Measurements from ENCODE around the gene SULF2.

The SULF2 gene

DNA sequence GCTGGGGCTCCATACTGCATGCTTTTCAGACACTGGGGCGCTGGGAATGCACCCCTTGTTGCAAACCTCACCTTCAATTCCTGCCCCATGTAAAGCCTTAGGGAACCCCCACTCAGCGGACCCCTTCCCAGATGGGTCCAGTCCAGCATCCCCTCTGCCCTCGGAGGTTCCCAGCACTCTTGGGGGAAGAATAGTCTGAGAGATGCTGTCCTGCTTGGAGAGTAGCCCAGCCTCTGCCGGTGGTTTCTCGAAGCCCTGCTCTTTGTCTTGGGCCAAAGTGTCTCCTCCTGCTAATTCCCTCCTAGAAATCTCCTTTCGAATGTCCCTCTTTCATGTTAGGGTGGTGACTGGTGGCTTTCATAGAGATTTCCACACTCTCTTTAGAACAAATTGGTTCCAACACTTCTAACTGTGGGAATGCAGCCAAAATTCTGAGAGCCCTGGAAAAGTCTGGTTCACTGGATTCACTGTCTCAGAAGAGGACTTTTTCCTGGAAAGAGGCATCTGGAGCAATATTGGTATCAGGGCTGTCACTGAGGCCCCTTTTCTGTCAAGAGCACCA is 24.9 kb upstream of the SULF2 start:
- no peak for TF ChIP-seq GATA2 (IDR thresholded peaks at IDR 0.05; ENCODE audit: low read depth, low read length)
- TF ChIP-seq GATA3 (IDR thresholded peaks at IDR 0.05; ENCODE audit: low read depth, low read length), result no peak

DNA sequence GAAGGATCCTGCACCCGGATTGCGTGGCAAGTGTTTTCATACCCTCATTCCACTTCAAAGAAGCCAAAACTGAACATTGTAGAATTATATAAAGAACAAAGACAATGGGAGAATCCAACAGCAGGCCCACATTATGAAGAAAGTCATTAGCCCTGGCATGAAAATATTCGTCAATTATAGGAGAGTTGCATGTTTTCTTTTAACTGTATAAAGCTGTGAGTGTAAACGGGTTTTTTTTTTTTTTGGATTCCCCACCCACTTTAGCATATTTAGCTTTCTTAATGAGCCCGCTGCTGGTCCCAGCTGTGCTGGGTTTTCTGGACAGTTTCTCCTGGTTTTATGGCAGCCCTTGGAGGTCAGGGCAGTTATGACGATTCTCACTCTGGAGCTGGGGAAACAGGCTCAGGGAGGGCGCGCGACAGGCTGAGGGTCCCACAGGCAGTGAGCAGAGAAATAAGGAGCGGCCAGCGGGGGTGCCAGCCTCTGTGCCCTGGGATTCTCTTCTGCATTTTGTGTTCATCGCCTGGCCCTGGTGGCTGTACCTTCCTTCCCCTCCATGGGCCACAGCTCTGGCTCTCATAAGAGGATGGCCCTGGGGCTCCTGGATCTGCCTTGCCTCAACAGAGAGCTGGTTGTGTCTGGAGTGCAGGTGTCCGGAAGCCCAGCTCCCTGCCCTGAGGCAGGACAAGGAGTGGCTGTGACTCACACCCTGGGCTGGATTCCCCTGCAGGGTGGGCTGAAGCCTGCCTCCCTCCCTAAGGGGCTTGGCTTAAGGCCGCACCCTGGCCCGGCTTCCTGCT is 24.1 kb upstream of the SULF2 start:
- no peak for TF ChIP-seq GATA3 (IDR thresholded peaks at IDR 0.05; ENCODE audit: low read depth, low read length)
- no peak for TF ChIP-seq GATA2 (IDR thresholded peaks at IDR 0.05; ENCODE audit: low read depth, low read length)

DNA sequence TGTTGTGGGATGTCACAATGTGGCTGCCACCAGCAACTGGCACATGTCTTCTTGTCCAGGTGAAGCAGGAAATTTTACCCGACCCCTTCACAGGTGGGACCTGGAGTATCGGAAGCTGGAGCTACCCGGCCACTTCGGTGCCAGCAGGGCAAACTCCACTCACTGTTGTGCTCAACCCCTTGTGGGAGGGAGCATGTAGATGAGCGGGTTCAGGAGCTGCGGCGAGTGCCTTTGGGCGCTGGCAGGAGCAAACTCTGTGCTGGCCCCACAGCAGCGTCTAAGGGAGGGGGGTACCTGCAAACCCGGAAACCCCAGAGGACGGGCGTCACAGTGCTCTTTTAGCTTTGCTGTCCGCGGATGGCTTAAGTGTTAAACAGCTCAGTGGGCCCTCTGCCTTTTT is 20.7 kb upstream of the SULF2 start:
- TF ChIP-seq GATA2 (IDR thresholded peaks at IDR 0.05; ENCODE audit: low read depth, low read length) (no peak), GATA3 (IDR thresholded peaks at IDR 0.05; ENCODE audit: low read depth, low read length) (no peak)

DNA sequence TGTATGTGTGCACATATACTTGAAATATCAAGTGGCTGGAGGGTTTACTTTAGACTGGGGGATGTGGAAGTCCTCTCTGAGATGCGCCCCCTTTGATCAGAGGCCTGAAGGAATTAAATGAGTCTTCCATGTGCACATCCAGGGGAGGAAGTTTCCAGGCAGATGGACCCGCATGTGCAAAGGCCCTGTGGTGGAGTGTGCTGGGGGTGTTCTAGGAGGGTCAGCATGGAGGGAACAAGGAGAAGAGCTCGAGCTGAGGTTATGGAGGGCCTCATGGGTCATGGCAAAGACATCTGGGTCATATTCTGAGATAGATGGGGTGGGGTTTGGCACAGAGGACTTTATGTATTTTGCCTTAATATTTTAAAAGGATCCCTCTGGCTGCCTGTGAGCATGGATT is 17.7 kb upstream of the SULF2 start:
- no peak for TF ChIP-seq GATA3 (IDR thresholded peaks at IDR 0.05; ENCODE audit: low read depth, low read length)
- TF ChIP-seq GATA2 (IDR thresholded peaks at IDR 0.05; ENCODE audit: low read depth, low read length), result no peak

DNA sequence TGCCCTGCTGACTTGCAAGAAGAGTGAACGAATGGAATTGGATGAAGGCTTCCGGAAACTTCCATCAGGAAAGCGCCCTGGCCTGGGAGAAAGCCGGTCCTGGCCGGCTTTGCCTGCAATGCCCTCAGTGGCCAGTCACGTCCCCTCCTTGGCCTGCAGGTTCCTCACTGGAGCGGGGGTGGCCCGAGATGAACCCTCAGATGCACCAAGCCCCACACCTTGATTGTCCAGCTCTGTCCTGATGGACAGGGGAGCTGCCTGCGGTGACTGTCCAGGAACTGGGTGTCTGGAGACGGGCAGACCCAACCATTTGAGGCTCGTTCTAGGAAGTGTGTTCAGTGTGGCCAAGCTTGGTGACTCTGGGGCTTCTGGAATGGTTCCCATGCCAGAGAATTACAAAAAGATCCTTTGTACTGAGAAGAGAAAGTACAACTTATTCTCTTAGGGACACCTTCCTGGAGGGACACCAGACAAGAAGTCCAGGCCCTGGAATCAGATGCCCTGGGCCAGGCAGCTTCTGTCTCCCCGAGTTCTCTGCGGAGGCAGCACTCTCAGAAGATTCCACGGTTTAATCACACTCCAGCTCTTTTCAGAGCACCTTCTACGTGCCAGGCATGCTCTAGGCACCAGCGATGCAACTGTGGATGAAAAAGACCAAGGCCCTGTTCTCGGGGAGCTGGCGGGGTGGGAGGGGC is 17.1 kb upstream of the SULF2 start:
- TF ChIP-seq GATA3 (IDR thresholded peaks at IDR 0.05; ENCODE audit: low read depth, low read length) (no peak), GATA2 (IDR thresholded peaks at IDR 0.05; ENCODE audit: low read depth, low read length) (no peak)

DNA sequence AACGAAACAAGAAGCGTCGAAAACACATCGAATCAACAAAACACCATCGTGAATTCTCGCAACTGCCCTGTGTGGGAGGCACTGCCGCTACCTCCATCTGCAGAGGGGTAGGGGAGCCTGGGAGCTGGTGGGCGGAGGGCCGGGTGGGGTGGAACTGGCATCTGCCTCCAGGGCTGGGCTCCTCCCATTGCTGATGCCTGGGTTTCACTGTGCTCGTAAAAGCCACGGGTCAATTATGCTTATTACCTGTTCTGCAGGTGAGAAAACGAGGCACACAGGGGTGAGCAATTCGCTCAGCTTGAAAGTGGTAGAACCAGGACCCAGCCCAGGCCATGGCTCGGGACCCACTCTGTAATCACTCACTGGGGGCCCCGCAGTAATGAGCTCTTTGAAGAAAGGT is 16.5 kb upstream of the SULF2 start:
- no peak for TF ChIP-seq GATA3 (IDR thresholded peaks at IDR 0.05; ENCODE audit: low read depth, low read length)
- no peak for TF ChIP-seq GATA2 (IDR thresholded peaks at IDR 0.05; ENCODE audit: low read depth, low read length)

DNA sequence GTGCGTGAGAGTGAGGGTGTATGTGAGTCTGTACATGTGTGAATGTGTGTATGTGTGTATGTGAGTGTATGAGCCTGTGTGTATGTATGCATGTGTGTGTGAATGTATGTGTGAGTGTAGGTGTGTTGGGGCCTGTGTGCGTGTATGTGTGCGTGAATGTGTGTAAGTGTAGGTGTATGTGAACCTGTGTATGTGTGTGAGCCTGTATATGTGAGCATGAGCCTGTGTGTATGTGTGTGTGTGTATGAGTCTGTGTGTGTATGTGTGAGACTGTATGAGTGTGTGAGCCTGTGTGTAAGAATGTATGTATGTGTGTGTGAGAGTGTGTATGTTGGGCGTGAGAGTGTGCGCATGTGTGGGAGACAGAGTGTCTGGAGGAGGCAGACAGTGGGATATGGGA is 15.8 kb upstream of the SULF2 start:
- no peak for TF ChIP-seq GATA2 (IDR thresholded peaks at IDR 0.05; ENCODE audit: low read depth, low read length)
- TF ChIP-seq GATA3 (IDR thresholded peaks at IDR 0.05; ENCODE audit: low read depth, low read length), result no peak

DNA sequence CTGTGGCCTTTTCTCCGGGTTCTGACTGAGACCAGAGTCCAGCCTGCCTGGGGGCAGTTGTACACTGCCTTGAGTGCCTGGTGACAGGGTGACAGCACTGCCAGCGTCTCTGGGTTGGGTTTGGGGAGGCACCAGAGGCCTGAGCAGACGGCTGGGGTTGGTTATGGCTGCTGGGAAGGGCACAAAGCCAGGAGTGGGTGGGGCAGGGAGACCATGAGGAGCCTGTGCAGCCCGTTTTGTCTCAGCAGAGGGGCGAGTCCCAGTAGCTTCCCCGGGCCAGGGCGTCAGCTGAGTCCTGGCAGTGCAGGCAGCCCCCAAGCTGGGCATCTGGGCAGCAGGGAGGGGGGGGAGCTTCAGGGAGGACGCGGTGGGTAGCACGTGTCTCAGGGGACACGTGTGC is 15.3 kb upstream of the SULF2 start:
- TF ChIP-seq GATA3 (IDR thresholded peaks at IDR 0.05; ENCODE audit: low read depth, low read length), result no peak
- TF ChIP-seq GATA2 (IDR thresholded peaks at IDR 0.05; ENCODE audit: low read depth, low read length), result no peak

DNA sequence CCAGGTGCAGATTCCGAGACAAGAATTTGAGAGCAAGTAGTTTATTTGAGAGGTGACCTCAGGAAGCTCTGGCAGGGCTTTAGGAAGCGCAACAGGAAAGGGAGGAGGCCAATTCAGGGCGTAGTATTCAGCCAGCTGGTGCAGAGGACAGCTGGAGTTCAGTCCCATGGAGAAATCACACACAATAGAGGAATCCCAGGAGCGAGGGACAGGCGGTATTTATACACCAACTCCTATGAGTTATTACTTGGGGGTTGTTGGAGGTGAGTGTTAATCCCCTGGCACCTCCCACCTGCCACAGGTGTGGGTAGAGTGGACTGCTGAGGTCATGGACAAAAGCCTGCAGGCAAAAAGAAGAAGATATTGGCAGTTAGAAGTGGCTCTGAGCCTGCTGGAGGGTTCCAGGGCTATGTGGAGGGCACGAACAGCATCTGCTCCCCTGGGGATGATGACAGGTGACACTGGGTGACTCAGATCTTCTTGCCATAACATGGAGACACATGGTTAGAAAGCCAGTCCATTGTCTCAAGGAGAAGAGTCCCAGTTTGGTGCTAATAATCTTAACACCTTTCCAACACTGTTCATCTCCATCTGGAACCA is 13.9 kb upstream of the SULF2 start:
- no peak for TF ChIP-seq GATA3 (IDR thresholded peaks at IDR 0.05; ENCODE audit: low read depth, low read length)
- TF ChIP-seq GATA2 (IDR thresholded peaks at IDR 0.05; ENCODE audit: low read depth, low read length), result no peak

DNA sequence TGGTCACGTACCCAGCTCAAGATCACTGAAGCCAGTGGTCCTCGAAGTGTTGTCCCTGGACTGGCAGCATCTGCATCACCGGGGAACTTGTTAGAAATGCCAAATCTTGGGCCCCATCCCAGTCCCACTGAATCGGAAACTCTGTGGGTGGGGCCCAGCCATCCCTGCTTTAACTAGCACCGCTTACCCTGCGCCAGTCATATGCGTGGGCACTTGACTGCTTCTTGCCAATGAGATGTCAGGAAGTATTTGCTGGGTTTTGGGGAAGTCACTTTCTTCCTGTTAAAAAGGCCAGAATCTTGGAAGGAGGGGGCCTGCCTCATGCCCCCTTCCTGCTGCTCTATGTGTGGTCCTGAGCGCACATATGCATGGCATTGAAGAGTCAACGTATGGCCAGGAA is 11.7 kb upstream of the SULF2 start:
- TF ChIP-seq GATA2 (IDR thresholded peaks at IDR 0.05; ENCODE audit: low read depth, low read length), result no peak
- TF ChIP-seq GATA3 (IDR thresholded peaks at IDR 0.05; ENCODE audit: low read depth, low read length), result no peak

DNA sequence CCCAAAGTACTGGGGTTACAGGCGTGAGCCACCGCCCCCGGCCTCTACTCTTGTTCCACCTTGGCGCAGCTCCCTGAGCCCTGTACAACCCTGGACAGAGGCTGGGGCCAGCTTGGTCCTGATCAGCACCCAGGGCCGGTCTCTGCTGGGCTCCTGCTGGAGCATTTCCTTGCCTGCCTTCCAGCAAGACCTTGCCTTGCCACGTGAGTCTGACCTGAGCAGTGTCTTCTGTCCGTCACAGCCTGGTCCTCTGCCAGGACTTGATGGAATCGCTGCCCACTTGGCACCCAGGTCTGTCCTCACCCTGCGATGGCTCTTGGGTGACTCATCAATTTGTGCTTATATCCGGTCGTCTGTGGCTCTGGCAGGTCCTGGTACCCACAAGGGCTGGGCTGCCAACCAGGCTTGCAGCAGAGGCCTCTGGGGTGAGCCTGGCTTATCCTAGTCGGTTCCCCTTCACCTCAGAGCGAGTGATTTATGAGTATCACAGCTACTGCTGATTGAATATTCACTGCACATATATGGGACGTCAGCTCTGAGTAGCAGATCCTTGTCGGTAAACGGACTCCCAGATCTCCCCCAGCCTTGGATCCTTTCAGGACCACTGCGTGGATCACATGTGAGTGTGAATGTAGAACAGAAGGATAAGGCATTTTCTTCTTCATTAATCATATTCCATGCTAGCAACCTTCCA is 10.1 kb upstream of the SULF2 start:
- no peak for TF ChIP-seq GATA2 (IDR thresholded peaks at IDR 0.05; ENCODE audit: low read depth, low read length)

DNA sequence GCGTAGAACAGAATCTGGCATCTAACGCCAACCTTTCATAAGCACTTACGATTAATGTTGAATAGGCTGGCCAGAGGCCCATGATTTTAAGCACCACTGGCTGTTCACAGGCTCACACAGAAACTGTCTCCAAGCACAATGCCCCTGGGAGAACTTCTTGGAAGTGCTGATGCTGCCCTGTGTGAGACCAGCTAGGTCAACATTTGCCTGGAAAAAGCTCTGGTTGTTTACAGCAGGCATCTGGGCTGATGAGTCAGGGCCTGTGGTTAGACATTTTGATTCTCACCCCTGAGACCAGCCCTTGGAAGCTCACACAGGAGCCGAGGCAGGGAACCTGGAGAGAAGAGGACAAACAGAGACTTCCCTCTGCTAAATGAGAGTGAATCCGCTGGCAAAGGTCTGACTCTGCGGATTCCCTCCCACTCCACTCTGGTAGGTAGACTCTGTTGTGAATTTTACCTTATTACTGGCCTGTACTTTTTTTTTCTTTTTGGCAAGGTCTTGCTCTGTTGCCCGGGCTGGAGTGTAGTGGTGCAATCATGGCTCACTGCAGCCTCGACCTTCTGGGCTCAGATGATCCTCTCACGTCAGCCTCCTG is 6.8 kb upstream of the SULF2 start:
- TF ChIP-seq GATA3 (IDR thresholded peaks at IDR 0.05; ENCODE audit: low read depth, low read length), result no peak
- no peak for TF ChIP-seq GATA2 (IDR thresholded peaks at IDR 0.05; ENCODE audit: low read depth, low read length)

DNA sequence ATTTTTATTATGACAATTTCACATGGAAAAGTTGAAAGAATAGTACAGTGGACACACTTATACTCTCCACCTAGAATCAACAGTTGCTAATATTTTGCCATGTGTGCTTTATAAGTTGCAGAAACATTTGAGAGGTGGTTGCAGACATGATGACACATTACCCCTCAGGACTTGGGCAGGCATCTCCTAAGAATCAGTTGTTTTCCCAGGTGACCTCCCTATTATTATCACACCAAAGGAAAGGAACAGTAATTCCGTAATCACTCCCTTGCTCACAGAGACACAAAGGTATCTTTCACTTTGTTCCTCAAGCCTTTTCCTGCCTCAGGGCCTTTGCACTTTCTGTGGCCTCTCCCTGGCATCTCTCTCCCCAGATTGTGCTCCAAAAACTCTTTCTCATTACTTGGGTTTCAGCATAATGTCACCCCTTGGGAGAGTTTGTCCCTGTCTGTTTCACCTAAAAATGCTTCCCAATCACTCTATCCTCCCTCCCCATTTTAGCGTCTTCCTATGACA is 5.9 kb upstream of the SULF2 start:
- no peak for TF ChIP-seq GATA3 (IDR thresholded peaks at IDR 0.05; ENCODE audit: low read depth, low read length)

DNA sequence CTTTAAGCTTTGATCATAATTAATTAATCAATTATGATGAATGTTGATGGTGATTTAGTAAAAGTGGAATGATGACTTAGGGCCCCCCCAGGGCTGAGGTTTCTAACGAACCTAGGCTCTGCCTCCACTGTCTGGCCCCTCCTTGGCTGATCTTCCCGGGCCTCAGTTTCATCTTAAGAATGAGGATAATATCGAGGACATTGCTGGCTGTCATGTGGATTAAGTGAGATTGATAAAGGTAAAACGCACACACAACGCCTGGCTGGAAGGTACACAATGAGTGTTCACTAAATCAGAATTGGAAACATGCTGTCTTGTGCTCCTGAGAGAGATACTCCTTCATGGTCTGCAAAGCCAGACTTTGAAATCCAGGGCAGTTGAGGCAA is 5.3 kb upstream of the SULF2 start:
- TF ChIP-seq GATA3 (IDR thresholded peaks at IDR 0.05; ENCODE audit: low read depth, low read length), result no peak
- no peak for TF ChIP-seq GATA2 (IDR thresholded peaks at IDR 0.05; ENCODE audit: low read depth, low read length)

Data from SH-SY5Y (cell line).